SK-N-SH (cell line): ENCODE results near the gene CHRM5. TPM values are rescaled to one million over a fixed set of nuclear protein-coding genes. Genes with fewer than 3 reads are reported as not detected.

ENCODE experiments used
- CTCF ChIA-PET: fragments of 300-600, 350-600 bp; formaldehyde crosslinking; extraction: SDS; loops from one replicate; lab custom pipeline; 2021; lab: Yijun Ruan, JAX
- POLR2A ChIA-PET: fragments of 350-600 bp; sonication (Branson Sonifier 250); formaldehyde crosslinking; extraction: SDS; loops from one replicate; lab custom pipeline; 2020; ENCODE audit warnings: antibody characterized with exemption, inconsistent platforms; lab: Yijun Ruan, JAX
- DNase-seq: peaks from one replicate; pipeline ENCODE4 v3.0.0; 2012
- H2AFZ ChIP-seq: fragments of 200-600 bp; sonication (generic); 2 replicates; pipeline ENCODE4 v1.8.1; 2016; ENCODE audit warnings: antibody characterized with exemption, mild to moderate bottlenecking, low read depth
- H3F3A ChIP-seq: fragments of 200-600 bp; sonication (generic); replicated peaks from 2 replicates; pipeline ENCODE3; 2016; ENCODE audit warnings: antibody characterized with exemption, mild to moderate bottlenecking; ENCODE audit not compliant: insufficient read depth
- H3K27ac ChIP-seq, 2 experiments: fragments of 200-500 bp in 1 of 2; fragments of 200-600 bp in 1 of 2; sonication (Bioruptor generic) in 1 of 2; sonication (generic), shearing (Covaris generic) in 1 of 2; 2 replicates each; pipeline versions ENCODE4 v1.5.1 to v1.6.1; 2014 to 2016; ENCODE audit warnings: low read depth in 2 of 2, inconsistent platforms in 1 of 2, low read length in 1 of 2, mild to moderate bottlenecking in 1 of 2, mixed read lengths in 1 of 2
- H3K27me3 ChIP-seq: fragments of 200-600 bp; sonication (generic), shearing (Covaris generic); 2 replicates; pipeline ENCODE4 v1.6.1; 2016; ENCODE audit warnings: mixed run types; ENCODE audit not compliant: insufficient read depth
- H3K36me3 ChIP-seq, 2 experiments: fragments of 200-500 bp in 1 of 2; fragments of 200-600 bp in 1 of 2; sonication (Bioruptor generic) in 1 of 2; sonication (generic) in 1 of 2; replicated peaks in 1 of 2; 2 replicates each; pipeline versions ENCODE3 to v1.5.1; 2014 to 2016; ENCODE audit warnings: low read length in 1 of 2, mild to moderate bottlenecking in 1 of 2; ENCODE audit not compliant: insufficient read depth in 2 of 2, control insufficient read depth in 1 of 2
- H3K4me1 ChIP-seq, 2 experiments: fragments of 200-500 bp in 1 of 2; fragments of 200-600 bp in 1 of 2; sonication (Bioruptor generic) in 1 of 2; sonication (generic), shearing (Covaris generic) in 1 of 2; 2 replicates each; pipeline versions ENCODE4 v1.5.1 to v1.6.1; 2014 to 2016; ENCODE audit warnings: low read depth in 1 of 2, low read length in 1 of 2, mixed run types in 1 of 2; ENCODE audit not compliant: insufficient read depth in 2 of 2, control insufficient read depth in 1 of 2
- H3K4me2 ChIP-seq: fragments of 200-600 bp; sonication (generic), shearing (Covaris generic); 2 replicates; pipeline ENCODE4 v1.6.1; 2017; ENCODE audit warnings: mixed run types
- H3K4me3 ChIP-seq, 2 experiments: fragments of 200-500 bp in 1 of 2; fragments of 200-600 bp in 1 of 2; sonication (Bioruptor generic) in 1 of 2; sonication (generic), shearing (Covaris generic) in 1 of 2; 2 replicates each; pipeline versions ENCODE4 v1.5.1 to v1.8.1; 2014 to 2016; ENCODE audit warnings: low read depth in 2 of 2, inconsistent platforms in 1 of 2, low read length in 1 of 2, mild to moderate bottlenecking in 1 of 2, mixed read lengths in 1 of 2, moderate library complexity in 1 of 2
- H3K79me2 ChIP-seq: fragments of 200-600 bp; sonication (generic); 2 replicates; pipeline ENCODE4 v1.8.1; 2017; ENCODE audit warnings: mild to moderate bottlenecking; ENCODE audit not compliant: insufficient read depth
- H3K9ac ChIP-seq: fragments of 200-600 bp; sonication (generic); 2 replicates; pipeline ENCODE4 v1.6.1; 2017; ENCODE audit warnings: mixed run types
- H3K9me2 ChIP-seq: fragments of 200-600 bp; sonication (generic); 2 replicates; pipeline ENCODE4 v1.6.1; 2017; ENCODE audit warnings: mixed run types
- H3K9me3 ChIP-seq: fragments of 200-600 bp; sonication (generic); 2 replicates; pipeline ENCODE4 v1.6.1; 2017; ENCODE audit warnings: mixed run types, mild to moderate bottlenecking, moderate library complexity
- H4K20me1 ChIP-seq: fragments of 200-600 bp; sonication (generic); 2 replicates; pipeline ENCODE4 v1.6.1; 2017; ENCODE audit warnings: mild to moderate bottlenecking, mixed run types; ENCODE audit not compliant: insufficient read depth
- EP300 ChIP-seq, 2 experiments: IDR thresholded peaks; 2 replicates each; pipeline versions ENCODE4 v1.4.0 to v1.6.1; 2012; ENCODE audit warnings: borderline replicate concordance in 1 of 2, low read depth in 1 of 2, low read length in 1 of 2
- EZH2phosphoT487 ChIP-seq: fragments of 200-600 bp; sonication (generic); IDR thresholded peaks from 2 replicates; pipeline ENCODE4 v1.6.1; 2017; ENCODE audit warnings: low read depth, mixed run types, mild to moderate bottlenecking, antibody characterized with exemption, moderate library complexity, borderline replicate concordance
- FOSL2 ChIP-seq: IDR thresholded peaks from 2 replicates; pipeline ENCODE4 v1.4.0; 2012; ENCODE audit warnings: low read depth, mild to moderate bottlenecking, moderate library complexity, borderline replicate concordance
- FOXJ3 ChIP-seq: sonication (generic); formaldehyde crosslinking; IDR thresholded peaks from 2 replicates; pipeline ENCODE4 v1.5.1; 2020; ENCODE audit warnings: mild to moderate bottlenecking, missing genetic modification reagents
- IRF3 ChIP-seq: fragments of 150-350 bp; IDR thresholded peaks from 2 replicates; pipeline ENCODE4 v1.6.1; 2016; ENCODE audit warnings: mild to moderate bottlenecking, low read depth, low read length
- JUND ChIP-seq: IDR thresholded peaks from 2 replicates; pipeline ENCODE4 v1.4.0; 2012
- MEF2A ChIP-seq: IDR thresholded peaks from 2 replicates; pipeline ENCODE4 v1.4.0; 2012; ENCODE audit warnings: low read depth, borderline replicate concordance
- NFIC ChIP-seq: IDR thresholded peaks from 2 replicates; pipeline ENCODE4 v1.4.0; 2012; ENCODE audit warnings: borderline replicate concordance
- NRF1 ChIP-seq: IDR thresholded peaks from 2 replicates; pipeline ENCODE4 v1.6.1; 2012; ENCODE audit warnings: low read depth, mild to moderate bottlenecking, low read length
- POLR2AphosphoS5 ChIP-seq: IDR thresholded peaks from 2 replicates; pipeline ENCODE4 v1.6.1; 2012; ENCODE audit warnings: low read depth, low read length
- RCOR1 ChIP-seq: fragments of 150-350 bp; IDR thresholded peaks from 2 replicates; pipeline ENCODE4 v1.6.1; 2017; ENCODE audit warnings: antibody characterized with exemption, low read length
- REST ChIP-seq: IDR thresholded peaks from 2 replicates; pipeline ENCODE4 v1.6.1; 2012; ENCODE audit warnings: mild to moderate bottlenecking, low read depth, low read length, moderate library complexity
- RXRA ChIP-seq: IDR thresholded peaks from 2 replicates; pipeline ENCODE4 v1.4.0; 2012; ENCODE audit warnings: low read depth, mild to moderate bottlenecking, borderline replicate concordance
- TAF1 ChIP-seq: IDR thresholded peaks from 2 replicates; pipeline ENCODE4 v1.6.1; 2012; ENCODE audit warnings: low read depth, mild to moderate bottlenecking, low read length, moderate library complexity, borderline replicate concordance
- TCF12 ChIP-seq: IDR thresholded peaks from 2 replicates; pipeline ENCODE4 v1.4.0; 2012
- TEAD4 ChIP-seq: IDR thresholded peaks from 2 replicates; pipeline ENCODE4 v1.4.0; 2012; ENCODE audit warnings: mild to moderate bottlenecking, borderline replicate concordance; ENCODE audit not compliant: insufficient read depth
- USF2 ChIP-seq: fragments of 150-350 bp; IDR thresholded peaks from 2 replicates; pipeline ENCODE4 v1.6.1; 2017; ENCODE audit warnings: antibody characterized with exemption, low read length, low read depth, borderline replicate concordance
- YY1 ChIP-seq: IDR thresholded peaks from 2 replicates; pipeline ENCODE4 v1.4.0; 2012; ENCODE audit warnings: low read depth, mild to moderate bottlenecking
- WGBS: methylation state at CpG from one replicate; pipeline ENCODE4 v1.1.6; 2017; ENCODE audit warnings: low lambda C conversion rate; 5-methylcytosine and 5-hydroxymethylcytosine counted together
- polyA plus RNA-seq, 3 experiments: library from polyadenylated mRNA; depleted of rRNA; stranded (reverse); fragments of >200 nt; gene quantifications; 2 replicates each; pipeline ENCODE4 v1.2.3, GENCODE V29; 2012

Gene CHRM5
- polyA plus RNA-seq, 1 of the 3 experiments (the other 2 are of a cell fraction): 0.03 TPM

GRCh38 chr15:34055868-34056595 is 87.7 kb downstream of the CHRM5 start:
- Histone ChIP-seq H3F3A (peaks cover 16% of the 10 kb centered on the region), H3K79me2 (no peaks in the 10 kb centered on the region), H3K9me2 (no peaks in the 10 kb centered on the region), H3K4me3 (no peak overlapping the region), H3K4me2 (peak overlapping the region; percentile 10), H3K36me3 (no peaks in the 10 kb centered on the region), H2AFZ (peak overlapping the region; percentile 80), H4K20me1 (no peaks in the 10 kb centered on the region), H3K27ac (peak overlapping the region; percentile 7 to 76; a peak in 3 of 4 replicates), H3K4me1 (peaks cover 0 to 9% of the 10 kb centered on the region in 2 experiments; a peak in 1 of 4 replicates), H3K27me3 (no peaks in the 10 kb centered on the region), H3K9ac (peak overlapping the region; percentile 28; the same call in 1 of the 2 replicates), H3K9me3 (peaks cover 10% of the 10 kb centered on the region; the same call in 1 of the 2 replicates)
- WGBS: 31% methylated on average over 3 of the region's 3 CpGs
- POLR2A ChIA-PET: no interaction called here
- no peak for TF ChIP-seq NFIC
- TF ChIP-seq RXRA: no peak
- TF ChIP-seq TEAD4: peak; percentile 49; the same call in 1 of the 2 replicates
- TF ChIP-seq TCF12: peak; percentile 15; the same call in 1 of the 2 replicates
- no peak for TF ChIP-seq FOXJ3
- no peak for TF ChIP-seq MEF2A
- TF ChIP-seq TAF1: no peak
- TF ChIP-seq JUND: peak; percentile 37
- TF ChIP-seq USF2: no peak
- TF ChIP-seq FOSL2: peak; percentile 56; the same call in 1 of the 2 replicates
- no peak for TF ChIP-seq RCOR1
- no peak for TF ChIP-seq NRF1
- no peak for TF ChIP-seq YY1
- peak in 1 of 2 experiments; percentile 33; a peak in 1 of 4 replicates for TF ChIP-seq EP300 (IDR thresholded peaks at IDR 0.05; ENCODE audit: borderline replicate concordance in 1 of 2, low read depth in 1 of 2, low read length in 1 of 2)
- TF ChIP-seq REST: no peak
- TF ChIP-seq EZH2phosphoT487: no peak
- TF ChIP-seq IRF3: no peak
- no peak; the same call in 1 of the 2 replicates for TF ChIP-seq POLR2AphosphoS5
- no peak for DNase-seq
- CTCF ChIA-PET: interaction anchor here (0.6 kb wide), 1 partner anchor 154 kb away, joined by 3 read pairs; the partner anchor contains the start of gene KATNBL1
